GM21360 (cell line): ENCODE results near the gene PCARE.

ENCODE experiments used
- ATAC-seq: cut with Tn5 transposase; IDR thresholded peaks from one replicate; pipeline ENCODE4 v1.9.1; 2021; ENCODE audit warnings: mild to moderate bottlenecking, moderate library complexity; ENCODE audit not compliant: unreplicated experiment

The PCARE gene

DNA sequence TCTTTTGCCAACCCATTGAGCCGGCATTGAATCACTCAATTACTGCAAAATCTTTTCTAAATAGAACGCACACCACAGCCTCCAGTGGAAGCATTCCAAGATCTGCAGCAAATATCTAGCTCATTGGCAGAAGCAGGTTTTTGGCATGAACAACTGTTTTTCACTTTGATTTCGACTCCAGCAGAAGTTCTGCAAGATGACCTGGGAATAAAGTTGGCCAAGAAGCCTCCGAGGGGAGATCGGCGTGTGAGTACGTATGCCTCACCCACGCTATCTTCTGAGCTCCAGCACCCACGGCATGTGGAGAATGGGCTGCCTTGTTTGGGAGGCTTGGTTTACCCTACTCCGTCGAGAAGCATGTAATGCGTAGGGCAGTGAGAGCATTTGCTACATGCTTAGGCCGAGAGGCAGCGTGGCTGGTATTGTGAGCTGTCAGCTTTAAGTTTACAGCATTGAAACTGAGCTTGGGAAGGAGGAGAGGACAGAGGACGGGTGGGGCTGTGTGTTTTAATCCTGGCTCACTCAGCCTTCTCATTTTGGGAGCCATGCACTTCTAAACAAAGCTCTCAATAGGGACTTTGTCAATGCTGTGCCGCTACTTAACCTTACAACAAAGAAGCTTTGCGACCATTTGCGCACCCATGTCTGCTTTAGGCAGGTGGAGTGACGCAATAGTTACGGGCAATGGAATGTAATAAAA lies 10.5 kb downstream of the PCARE start:
- ATAC-seq, result no peak

DNA sequence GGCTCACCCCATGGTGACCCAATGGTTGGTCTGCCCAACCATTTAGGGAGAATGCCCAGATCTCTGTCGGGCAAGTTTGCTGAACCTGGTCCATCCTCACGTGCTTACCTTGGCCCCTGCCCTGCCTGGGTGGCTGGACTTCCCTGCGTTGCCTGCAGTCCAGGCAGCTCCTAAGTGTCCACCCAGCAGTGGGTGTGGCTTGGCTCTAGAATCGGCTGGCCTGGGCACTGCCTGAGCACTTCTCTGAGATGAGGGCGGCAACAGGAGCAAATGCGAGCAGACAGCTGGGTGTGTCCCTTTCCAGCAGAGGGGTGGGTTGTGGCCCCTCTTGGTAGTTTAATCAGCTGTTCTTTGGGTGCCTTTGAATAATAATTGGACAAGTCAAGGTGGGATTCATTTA lies 11.3 kb downstream of the PCARE start:
- ATAC-seq, result no peak

DNA sequence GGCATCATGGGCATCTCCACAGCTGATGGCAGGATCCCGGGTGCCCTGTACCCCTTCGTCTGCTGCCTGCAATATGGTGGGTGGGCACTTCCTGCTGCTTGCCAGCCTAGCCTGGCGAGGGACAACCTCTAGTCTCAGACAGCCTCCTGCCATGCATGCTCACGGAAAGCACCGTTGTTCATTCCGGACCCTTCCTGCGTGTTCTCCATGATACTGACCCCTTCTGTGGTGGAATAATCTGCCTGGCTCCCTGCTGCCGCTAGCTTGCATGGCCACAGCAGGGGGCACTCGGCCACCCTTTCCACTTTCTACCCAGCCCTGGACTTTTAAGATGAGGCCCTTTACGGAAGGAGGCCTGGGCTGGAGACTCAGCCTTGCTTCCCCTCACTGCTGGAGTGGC lies 12.0 kb downstream of the PCARE start:
- no peak for ATAC-seq

DNA sequence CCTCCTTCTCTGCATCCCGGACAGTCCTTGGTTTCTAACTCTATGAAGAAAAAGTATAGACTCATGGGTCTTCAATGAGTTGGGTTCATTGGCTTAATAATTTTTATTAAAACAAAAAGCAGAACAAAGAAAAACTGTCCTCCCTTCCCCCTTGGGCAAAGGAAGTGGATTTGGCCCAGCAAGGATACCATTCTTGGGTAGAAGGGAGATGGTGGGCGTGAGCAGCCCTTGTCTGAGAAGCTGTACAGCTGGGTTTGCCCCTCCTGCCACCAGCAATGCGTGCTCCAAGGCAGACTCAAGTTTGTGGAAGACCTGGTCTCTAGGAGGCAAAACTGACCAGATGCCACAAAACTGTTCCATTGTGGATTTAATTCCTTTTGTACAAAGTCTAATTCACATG lies 12.7 kb downstream of the PCARE start:
- ATAC-seq, result no peak

DNA sequence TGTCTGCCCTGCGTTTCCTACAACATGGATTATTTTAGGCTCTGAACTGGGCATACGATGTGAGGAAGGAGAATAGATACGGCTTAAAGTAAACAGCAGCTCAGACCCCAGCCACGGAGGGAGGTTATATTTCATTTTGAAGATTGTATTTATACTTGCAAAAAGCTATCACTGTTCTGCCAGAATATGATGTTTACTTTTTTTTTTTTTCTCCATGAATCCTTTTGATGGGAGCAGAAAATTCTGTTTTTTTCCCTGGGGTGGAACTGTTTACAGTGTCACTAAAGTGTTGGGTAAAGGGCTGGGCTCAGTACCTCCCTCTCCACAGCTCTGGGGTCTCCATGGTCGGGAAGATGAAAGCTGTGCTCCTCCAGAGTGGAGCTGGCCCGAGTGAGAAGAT lies 13.1 kb downstream of the PCARE start:
- no peak for ATAC-seq

DNA sequence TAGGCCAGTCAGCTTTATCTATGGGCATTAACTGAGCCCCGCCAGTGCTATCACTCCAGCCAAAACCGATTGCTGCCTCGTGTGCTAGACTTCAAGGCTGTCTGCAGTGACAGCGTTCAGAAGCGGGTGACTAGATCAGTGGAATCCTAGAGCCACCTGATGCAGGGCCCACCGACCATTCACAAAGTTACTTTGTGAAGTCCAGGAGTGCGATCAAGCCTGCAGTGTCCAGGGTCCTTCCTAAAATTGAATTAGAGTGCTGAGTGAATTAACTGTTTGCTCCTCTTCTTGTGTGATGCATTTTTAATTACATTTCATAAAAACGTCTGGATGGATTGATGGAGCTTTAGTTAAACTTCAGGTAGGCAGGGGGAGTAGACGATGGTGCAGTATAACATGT lies 13.9 kb downstream of the PCARE start:
- ATAC-seq, result no peak

DNA sequence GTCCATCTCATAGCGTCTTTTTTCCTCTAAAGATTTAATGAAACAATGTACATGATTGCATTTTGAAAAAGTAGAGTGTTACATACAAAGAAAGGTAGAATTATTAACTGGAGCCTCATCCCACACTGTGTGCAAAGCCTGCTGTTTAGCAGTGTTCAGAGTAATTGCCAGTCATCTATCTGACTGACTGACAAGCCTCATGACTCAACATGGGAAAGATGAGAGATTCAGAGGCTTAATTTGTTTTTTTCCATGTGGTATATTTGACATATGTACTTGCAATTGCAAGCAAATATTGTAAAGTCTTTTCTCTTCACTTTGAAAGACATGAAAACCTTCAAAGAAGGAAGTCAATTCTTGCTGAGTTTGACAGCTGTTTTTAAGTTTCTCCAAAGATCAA lies 14.7 kb downstream of the PCARE start:
- no peak for ATAC-seq

DNA sequence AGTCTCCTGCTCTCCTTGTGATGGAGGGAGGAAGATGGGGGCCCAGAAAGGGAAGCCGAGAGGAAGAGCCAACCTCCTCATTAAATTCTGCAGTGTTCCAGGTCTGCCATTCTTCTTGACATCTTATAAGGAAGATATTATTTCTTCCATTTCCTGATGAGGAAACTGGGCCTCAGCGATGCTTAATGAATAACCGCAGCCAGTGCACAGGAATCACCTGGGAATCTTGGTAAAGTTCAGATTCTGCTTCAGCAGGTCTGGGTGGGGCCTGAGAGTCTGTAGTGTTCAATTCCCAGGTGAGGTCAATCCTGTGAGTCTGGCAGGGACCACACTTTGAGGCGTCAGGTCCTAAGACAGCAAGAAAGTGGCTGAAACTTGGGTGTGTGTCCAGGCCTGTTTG lies 17.3 kb downstream of the PCARE start:
- no peak for ATAC-seq

DNA sequence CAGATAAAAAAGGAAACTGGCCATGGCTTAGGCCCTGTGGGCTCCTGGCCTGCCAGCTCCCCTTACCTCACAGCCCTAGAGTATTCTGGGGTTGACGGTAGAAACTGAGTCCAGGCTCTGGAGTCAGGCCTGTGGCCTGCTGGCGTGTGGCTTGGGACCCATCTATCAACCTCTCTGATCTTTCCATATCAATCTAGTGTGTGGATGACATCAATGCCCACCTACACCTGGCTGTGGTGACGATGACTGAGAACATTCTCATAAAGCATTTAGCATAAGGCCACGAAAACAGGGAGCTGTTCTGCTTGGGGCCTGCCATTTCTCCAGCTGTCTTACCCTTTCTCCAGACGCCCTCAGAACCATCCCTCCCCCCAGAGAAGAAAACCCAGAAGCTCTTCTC lies 17.9 kb downstream of the PCARE start:
- no peak for ATAC-seq

DNA sequence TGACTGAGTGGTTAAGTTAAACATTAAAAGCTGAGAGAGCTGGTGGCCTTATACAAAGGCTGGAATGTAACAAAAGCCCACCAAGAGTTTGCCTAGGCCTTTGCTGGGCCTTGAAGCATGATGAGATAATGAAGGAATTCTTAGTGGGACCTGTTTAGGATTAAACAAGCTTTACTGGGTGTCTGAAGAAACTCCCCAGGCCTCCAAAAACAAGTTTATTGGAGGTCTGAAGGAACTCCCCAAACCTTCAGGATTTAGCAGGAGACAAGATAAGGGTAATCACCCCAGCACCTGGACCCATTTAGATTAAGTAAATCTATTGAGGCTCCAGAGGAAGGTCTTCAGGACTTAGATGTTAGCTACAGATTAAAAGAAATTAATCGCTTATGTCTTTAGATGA lies 18.7 kb downstream of the PCARE start:
- ATAC-seq, result no peak

DNA sequence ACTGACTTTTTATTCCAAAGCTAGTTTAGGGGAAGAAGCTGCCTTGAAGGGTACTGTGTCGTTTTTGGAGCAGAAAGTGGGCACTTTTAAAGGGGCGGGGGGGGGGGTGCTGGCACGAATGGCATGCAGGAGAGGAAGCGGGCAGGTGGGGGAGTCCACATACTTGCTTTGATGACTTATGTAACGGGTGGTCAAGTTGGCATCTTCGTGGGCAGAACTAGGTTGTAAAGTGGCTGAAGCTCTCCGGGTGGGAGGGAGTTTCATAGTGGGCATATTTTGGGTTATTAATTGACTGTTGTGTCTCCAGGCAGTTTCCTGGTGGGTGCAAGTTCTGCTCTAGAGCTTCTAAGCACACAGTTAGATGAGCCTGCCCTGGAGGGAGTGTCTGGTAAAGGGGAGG lies 19.9 kb downstream of the PCARE start:
- ATAC-seq, result no peak

DNA sequence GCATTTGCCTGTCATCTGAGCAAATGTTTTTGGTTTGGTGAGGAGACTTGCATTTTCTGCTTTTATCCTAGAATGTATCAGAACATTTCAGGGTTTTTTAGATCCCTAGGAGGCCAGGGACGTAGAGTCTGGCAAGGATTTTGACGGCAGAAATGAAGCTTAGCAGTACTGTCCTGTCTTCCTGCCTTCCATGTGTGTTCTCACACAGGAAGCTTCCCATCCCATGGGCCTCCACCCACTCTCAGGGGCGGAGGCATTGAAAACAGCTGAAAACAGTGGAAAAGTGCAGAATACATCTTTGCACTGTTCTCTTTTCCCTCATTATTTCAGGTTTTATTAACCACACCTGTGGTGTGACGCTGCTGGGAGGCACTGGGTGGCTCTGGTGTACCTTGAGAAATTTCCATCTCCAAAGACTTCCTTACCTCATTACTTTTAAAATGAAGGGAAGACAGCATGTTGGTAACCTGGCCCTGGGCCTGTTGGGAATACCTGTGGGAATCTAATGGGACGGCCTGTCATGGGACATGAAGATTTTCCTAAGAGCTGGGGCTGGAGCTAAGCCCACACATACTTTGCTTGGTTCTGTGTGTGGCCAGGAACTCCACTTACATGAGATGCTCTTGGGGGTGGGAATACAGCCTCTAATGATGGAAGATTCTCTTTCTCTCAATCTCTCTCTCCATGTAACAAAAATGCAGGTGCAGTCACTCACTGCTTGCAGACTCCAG lies 20.5 kb downstream of the PCARE start:
- no peak for ATAC-seq

DNA sequence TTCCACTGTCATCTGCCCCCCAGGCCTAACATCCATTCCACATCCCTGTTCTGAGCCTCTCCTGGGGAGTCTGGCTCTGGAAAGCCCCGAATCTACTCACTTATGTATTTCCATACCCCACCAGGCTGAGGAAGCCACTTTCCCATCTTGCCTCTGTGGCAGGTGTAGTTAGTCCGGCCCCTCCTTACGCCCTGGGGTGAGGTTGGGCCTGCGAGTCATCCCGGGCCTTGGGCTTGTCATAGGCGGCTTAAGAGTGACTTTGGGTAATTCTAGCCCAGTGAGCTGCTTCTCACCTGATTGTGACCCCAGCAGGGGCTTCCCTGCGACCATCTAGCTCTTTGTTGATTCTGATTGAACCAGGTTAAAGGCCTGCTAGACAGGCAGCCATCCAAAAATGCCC lies 21.1 kb downstream of the PCARE start:
- ATAC-seq, result no peak

DNA sequence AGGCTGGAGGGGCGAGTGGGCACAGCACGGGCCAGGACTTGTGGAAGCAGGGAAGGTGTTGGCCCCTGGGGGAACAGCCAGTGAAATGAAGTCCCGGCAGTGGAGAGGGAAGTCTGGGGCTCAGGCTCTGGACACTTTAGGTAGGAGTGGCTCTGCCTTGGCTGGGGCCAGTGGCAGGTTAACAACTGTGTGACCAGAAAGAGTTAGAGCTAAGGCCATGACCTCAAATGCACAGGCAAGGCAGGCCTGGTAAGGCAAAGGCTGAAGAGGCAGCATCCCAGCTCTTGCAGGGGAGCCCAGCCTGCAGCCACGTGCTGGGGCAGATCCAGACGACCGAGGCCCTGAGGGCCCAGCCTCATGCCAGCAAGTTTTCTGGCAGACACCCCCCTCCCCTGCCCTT lies 21.5 kb downstream of the PCARE start:
- no peak for ATAC-seq

DNA sequence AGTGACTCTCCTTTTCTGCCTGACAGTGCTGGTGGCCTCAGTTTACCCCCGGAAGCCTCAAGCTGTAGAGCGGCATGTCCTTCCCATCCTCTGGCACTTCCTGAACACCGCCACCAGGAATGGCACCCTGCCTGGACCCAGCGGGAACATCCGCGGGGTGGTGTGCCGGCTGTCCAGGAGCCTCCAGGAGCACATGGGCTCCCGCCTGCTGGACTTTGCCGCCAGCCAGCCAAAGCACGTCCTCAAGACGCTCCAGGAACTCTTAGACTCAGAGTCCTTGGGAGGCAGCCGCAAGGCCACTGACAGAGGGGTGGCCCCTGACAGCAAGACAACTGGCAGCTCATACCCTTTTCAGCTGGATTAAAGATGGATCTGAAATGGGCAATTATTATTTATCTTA lies 22.6 kb downstream of the PCARE start:
- no peak for ATAC-seq

DNA sequence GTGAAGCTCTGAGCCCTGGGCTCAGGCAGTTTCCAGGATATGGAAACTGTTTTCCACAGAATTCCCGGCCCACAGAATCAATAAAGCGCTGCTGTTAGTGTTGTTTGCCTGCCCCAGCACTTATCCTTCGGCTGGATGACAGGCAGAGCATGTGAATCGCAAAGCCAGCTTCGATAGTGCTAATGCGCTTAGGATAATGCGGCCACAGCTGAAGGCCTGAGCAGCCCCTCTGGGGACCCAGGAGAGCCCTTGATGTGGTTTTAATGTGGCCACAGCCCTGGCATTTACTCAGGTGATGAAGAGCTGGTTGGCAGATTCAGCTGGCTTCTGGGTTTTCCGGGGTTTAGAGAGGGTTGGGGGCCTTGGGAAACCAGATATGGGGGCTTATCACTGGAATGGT lies 23.7 kb downstream of the PCARE start:
- no peak for ATAC-seq

DNA sequence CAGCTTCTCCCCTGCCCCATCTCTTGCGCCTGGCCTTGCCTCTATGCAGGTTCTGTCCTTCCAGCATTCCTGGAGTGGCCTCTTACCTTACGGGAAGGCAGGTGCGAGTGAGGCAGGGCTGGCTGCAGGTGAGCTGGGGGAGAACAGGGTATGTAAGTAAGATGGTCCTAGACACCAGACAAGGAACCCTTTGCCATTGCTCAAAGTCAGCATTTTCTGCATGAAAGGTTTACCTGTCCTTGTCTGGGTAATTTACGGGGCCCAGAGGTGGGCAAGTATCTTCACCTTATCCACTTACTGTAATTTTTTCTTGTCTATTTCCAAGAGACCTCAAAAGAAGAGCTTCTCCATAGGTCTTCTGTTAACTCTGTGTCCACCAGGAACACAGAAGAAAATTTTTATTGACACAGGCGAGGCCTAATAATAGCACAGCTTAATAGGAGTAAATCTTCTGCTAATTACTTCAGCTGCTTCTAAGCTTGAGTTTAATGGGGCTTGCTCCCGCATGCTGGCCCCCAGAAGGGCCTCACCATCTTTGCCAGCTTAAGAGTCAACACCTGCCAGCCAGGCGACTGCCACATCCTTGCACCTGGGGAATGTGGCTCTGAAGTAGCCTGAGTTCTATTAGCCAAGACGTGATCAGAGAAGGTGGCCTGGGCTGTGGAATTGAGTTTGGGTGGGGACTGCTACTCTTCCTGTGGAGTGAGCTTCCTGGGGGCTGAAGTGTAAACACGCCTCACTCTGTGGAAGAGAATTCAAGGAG lies 27.1 kb downstream of the PCARE start:
- ATAC-seq, result no peak

DNA sequence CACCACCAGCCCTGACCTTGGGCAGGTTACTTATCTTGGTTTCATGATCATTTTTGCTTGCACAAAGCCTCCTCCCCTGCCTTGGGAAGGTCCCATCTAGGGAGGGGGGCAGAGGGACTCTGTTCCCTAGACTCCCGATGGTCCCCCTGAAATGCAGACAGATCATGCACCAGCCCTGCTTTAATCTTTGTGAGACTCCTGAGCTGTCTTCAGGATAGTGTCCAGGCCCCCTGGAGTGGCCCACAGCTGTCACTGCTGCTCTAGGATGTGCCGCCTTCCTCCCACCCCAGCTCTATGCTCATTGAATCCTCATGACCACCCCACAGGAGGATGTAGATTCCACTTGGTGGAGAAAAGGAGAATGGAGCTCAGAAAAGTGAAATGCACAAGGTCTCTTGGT lies 28.0 kb downstream of the PCARE start:
- ATAC-seq, result no peak

DNA sequence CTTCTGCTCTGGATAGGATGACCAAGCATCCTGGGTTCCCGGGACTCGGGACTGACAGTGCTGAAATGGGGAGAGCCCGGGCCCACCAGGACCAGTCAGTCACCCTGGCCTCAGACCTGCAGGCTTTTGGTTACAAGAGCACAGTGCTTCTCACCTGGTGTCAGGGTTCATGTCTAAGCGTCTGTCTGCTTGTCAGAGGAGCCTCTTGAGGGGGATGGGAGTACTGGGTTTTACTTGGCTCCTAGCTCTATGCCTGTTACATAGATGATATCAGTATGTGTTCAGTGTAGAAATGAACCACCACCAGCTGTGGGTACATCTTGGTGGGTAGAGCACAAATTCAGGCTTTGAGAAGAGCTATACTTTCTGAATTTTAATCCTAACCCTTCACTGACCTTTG lies 29.9 kb downstream of the PCARE start:
- no peak for ATAC-seq

DNA sequence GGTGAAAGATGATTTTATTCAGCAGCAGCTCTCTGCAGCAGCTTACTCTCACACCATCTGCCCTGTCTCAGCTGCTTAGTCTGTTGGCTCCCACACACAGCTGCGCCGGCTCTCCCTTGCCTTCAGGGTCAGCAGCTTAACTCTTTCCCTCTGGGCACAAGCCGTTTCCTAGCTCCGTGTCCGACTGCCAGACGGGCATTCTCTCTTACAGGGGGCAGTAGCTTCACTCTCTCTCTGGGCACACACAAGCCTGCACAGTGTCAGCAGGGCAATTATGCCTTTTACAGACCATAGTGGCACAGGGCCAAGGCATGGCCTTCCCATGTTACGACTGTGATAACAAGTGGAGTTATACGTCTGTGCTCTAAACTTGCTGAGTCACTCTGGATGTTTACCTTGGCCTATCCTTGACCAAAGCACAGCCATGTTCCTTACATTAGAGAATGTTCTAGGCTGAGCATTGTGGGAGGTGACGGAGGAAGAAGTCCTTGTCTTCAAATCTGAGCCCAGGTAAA lies 31.7 kb downstream of the PCARE start:
- ATAC-seq, result no peak

DNA sequence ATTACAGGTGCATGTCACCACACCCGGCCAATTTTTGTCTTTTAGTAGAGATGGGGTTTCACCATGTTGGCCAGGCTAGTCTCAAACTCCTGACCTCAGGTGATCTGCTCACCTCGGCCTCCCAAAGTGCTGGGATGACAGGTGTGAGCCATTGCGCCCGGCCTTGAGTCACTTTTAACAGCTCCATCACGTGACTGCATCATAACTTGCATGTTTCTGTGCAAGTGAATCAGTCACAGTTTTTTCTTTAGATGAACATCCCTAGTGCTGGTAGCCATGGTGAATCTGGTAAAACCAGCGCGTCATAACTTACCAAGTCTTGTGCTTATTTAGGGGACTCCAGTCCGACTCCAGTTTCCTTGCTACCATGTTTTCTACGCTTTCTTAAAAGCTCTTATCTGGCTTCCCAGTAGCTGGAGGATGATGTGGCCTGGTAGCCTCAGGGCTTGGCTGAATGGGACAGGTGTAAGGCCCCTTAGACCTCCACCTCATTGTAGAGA lies 33.1 kb downstream of the PCARE start:
- ATAC-seq, result no peak

DNA sequence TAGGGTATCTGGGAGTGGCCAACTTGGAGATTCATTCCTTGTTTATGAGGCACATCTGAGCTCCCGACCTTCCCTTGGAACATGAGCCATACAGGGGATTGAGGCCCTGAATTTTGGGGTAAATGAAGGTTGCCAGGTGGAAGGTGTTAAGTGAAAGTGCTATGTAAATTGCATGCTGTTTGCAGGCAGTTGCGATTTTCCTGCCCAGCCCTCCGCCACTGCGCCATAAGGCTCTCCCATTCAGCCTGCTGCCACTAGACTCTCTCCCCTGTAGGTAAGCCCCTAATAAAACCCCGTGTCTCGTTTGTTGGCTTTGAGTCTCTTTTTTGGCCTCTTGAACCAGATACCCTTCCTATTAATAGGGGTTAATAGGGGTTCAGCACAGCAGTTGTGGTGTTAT lies 33.8 kb downstream of the PCARE start:
- no peak for ATAC-seq
